CD14-positive monocyte (primary cell): ENCODE data around the gene KSR2. TPM values are rescaled to one million over a fixed set of nuclear protein-coding genes. Genes with fewer than 3 reads are reported as not detected.

Source experiments
- DNase-seq, 3 donors: peaks; one replicate each; pipeline ENCODE4 v3.0.0-alpha.2; 2011 to 2022
- H2AFZ ChIP-seq: 2 replicates; pipeline ENCODE4 v1.6.0; 2012; ENCODE audit warnings: mild to moderate bottlenecking, low read depth, low read length, inconsistent platforms; ENCODE audit not compliant: insufficient read depth, poor library complexity, severe bottlenecking
- H3K27ac ChIP-seq, 2 donors: 1 replicate in 1 of 2; 2 replicates in 1 of 2; pipeline ENCODE4 v1.5.1; 2012 to 2013; ENCODE audit warnings: low read length in 2 of 2, control low read depth in 1 of 2, inconsistent platforms in 1 of 2, low read depth in 1 of 2, mild to moderate bottlenecking in 1 of 2
- H3K27me3 ChIP-seq, 2 donors: one replicate each; pipeline versions ENCODE4 v1.6.0 to v1.6.1; 2011 to 2013; ENCODE audit warnings: low read length in 2 of 2; ENCODE audit not compliant: control insufficient read depth in 2 of 2, insufficient read depth in 2 of 2
- H3K36me3 ChIP-seq, 2 donors: replicated peaks in 1 of 2; 1 replicate in 1 of 2; 2 replicates in 1 of 2; pipeline versions ENCODE4 v1.5.1 to v1.6.1; 2012 to 2013; ENCODE audit warnings: low read length in 2 of 2, control low read depth in 1 of 2, inconsistent platforms in 1 of 2, mild to moderate bottlenecking in 1 of 2; ENCODE audit not compliant: insufficient read depth in 2 of 2, control insufficient read depth in 1 of 2
- H3K4me1 ChIP-seq, 2 donors: 1 replicate in 1 of 2; 2 replicates in 1 of 2; pipeline versions ENCODE4 v1.5.1 to v1.6.1; 2012 to 2013; ENCODE audit warnings: low read length in 2 of 2, control low read depth in 1 of 2, inconsistent platforms in 1 of 2, mild to moderate bottlenecking in 1 of 2, moderate library complexity in 1 of 2; ENCODE audit not compliant: insufficient read depth in 2 of 2, control insufficient read depth in 1 of 2
- H3K4me2 ChIP-seq: replicated peaks from 2 replicates; pipeline ENCODE3; 2012; ENCODE audit warnings: low read length, moderate library complexity, mild to moderate bottlenecking; ENCODE audit not compliant: poor library complexity, severe bottlenecking; ENCODE audit errors: extremely low read depth
- H3K4me3 ChIP-seq, 3 experiments: fragments of 200-600 bp in 1 of 3; sonication (generic) in 1 of 3; replicated peaks in 1 of 3; 1 replicate in 2 of 3; 2 replicates in 1 of 3; pipeline ENCODE4 v1.5.1; 2011 to 2013; ENCODE audit warnings: low read length in 3 of 3, mild to moderate bottlenecking in 3 of 3, control low read depth in 2 of 3, low read depth in 2 of 3, inconsistent platforms in 1 of 3, moderate library complexity in 1 of 3
- H3K79me2 ChIP-seq: 2 replicates; pipeline ENCODE4 v1.6.0; 2012; ENCODE audit warnings: mild to moderate bottlenecking, control low read depth, inconsistent platforms, low read length, moderate library complexity; ENCODE audit not compliant: insufficient read depth
- H3K9ac ChIP-seq: 2 replicates; pipeline ENCODE4 v1.6.0; 2017; ENCODE audit warnings: low read length, mild to moderate bottlenecking; ENCODE audit not compliant: insufficient read depth, poor library complexity, severe bottlenecking
- H3K9me3 ChIP-seq, 2 donors: replicated peaks in 1 of 2; 1 replicate in 1 of 2; 2 replicates in 1 of 2; pipeline versions ENCODE4 v1.5.1 to v1.6.1; 2012 to 2013; ENCODE audit warnings: low read length in 2 of 2, control low read depth in 1 of 2; ENCODE audit not compliant: control insufficient read depth in 1 of 2, insufficient read depth in 1 of 2
- H4K20me1 ChIP-seq: 2 replicates; pipeline ENCODE4 v1.6.0; 2012; ENCODE audit warnings: mild to moderate bottlenecking, low read length, control low read depth, moderate library complexity; ENCODE audit not compliant: insufficient read depth
- H3K27ac Mint-ChIP-seq, 7 donors: one replicate each; pipeline ENCODE4 v1.8.0; 2020; ENCODE audit warnings: mild to moderate bottlenecking in 7 of 7, mixed read lengths in 7 of 7, moderate library complexity in 6 of 7, inconsistent platforms in 2 of 7
- H3K27me3 Mint-ChIP-seq, 3 donors: one replicate each; pipeline ENCODE4 v1.8.0; 2021 to 2022; ENCODE audit warnings: low read depth in 3 of 3, mild to moderate bottlenecking in 3 of 3, mixed read lengths in 3 of 3, moderate library complexity in 3 of 3, inconsistent platforms in 1 of 3
- H3K36me3 Mint-ChIP-seq, 2 donors: one replicate each; pipeline ENCODE4 v1.8.0; 2020; ENCODE audit warnings: mixed read lengths in 2 of 2, inconsistent platforms in 1 of 2, mild to moderate bottlenecking in 1 of 2
- H3K4me1 Mint-ChIP-seq: one replicate; pipeline ENCODE4 v1.8.0; 2020; ENCODE audit warnings: mild to moderate bottlenecking, mixed read lengths
- H3K4me3 Mint-ChIP-seq, 2 donors: one replicate each; pipeline ENCODE4 v1.8.0; 2020; ENCODE audit warnings: mild to moderate bottlenecking in 2 of 2, mixed read lengths in 2 of 2, moderate library complexity in 1 of 2
- H3K9me3 Mint-ChIP-seq, 7 donors: one replicate each; pipeline ENCODE4 v1.8.0; 2020 to 2022; ENCODE audit warnings: mixed read lengths in 7 of 7, mild to moderate bottlenecking in 6 of 7, moderate library complexity in 6 of 7, inconsistent platforms in 2 of 7
- WGBS: methylation state at CpG from one replicate; pipeline ENCODE4 v1.1.5; 2013; ENCODE audit warnings: missing lambda C conversion rate; ENCODE audit not compliant: insufficient coverage; 5-methylcytosine and 5-hydroxymethylcytosine counted together
- intact Hi-C, 2 donors: fragments of 100-400 bp; cut with micrococcal nuclease; formaldehyde crosslinking; loops; one replicate each; pipeline versions ENCODE4 v1.15.0 to v1.15.1; 2023
- polyA plus RNA-seq, 3 donors: library from polyadenylated mRNA; depleted of rRNA in 1 of 3; unstranded in 2 of 3; stranded (reverse) in 1 of 3; fragments of 300-500 nt in 2 of 3; fragments of >200 nt in 1 of 3; fragmentation: Illumina TruSeq in 2 of 3; gene quantifications; 1 replicate in 2 of 3; 2 replicates in 1 of 3; pipeline ENCODE4 v1.2.3, GENCODE V29; 2012 to 2021
- TF ChIP-seq, protein P1 (sequence below): fragments of 200-600 bp; IDR thresholded peaks from one replicate; pipeline ENCODE4 v1.8.0; 2022; ENCODE audit warnings: antibody characterized with exemption, mild to moderate bottlenecking

The KSR2 gene
- polyA plus RNA-seq, 3 donors: not detected

- Histone ChIP-seq H3K9me3 (peaks cover 0 to 6% of the 10 kb centered on the region in 2 donors), H3K4me1 (no peaks in the 10 kb centered on the region), H2AFZ (no peak overlapping the region), H3K79me2 (no peaks in the 10 kb centered on the region), H3K36me3 (no peaks in the 10 kb centered on the region), H3K27me3 (no peaks in the 10 kb centered on the region), H4K20me1 (no peaks in the 10 kb centered on the region), H3K4me3 (no peak overlapping the region), H3K9ac (no peak overlapping the region), H3K4me2 (no peak overlapping the region), H3K27ac (no peak overlapping the region)
- Mint-ChIP-seq H3K27ac (no peak overlapping the region), H3K27me3 (peaks cover 4 to 11% (median 5%) of the 10 kb centered on the region in 3 donors), H3K36me3 (no peaks in the 10 kb centered on the region), H3K9me3 (peaks cover 2 to 15% (median 7%) of the 10 kb centered on the region in 7 donors), H3K4me1 (peaks cover 2% of the 10 kb centered on the region), H3K4me3 (no peak overlapping the region)
- WGBS: 100% methylated on average over 3 of the region's 5 CpGs
- no peak for DNase-seq
- TF ChIP-seq, protein P1, sequence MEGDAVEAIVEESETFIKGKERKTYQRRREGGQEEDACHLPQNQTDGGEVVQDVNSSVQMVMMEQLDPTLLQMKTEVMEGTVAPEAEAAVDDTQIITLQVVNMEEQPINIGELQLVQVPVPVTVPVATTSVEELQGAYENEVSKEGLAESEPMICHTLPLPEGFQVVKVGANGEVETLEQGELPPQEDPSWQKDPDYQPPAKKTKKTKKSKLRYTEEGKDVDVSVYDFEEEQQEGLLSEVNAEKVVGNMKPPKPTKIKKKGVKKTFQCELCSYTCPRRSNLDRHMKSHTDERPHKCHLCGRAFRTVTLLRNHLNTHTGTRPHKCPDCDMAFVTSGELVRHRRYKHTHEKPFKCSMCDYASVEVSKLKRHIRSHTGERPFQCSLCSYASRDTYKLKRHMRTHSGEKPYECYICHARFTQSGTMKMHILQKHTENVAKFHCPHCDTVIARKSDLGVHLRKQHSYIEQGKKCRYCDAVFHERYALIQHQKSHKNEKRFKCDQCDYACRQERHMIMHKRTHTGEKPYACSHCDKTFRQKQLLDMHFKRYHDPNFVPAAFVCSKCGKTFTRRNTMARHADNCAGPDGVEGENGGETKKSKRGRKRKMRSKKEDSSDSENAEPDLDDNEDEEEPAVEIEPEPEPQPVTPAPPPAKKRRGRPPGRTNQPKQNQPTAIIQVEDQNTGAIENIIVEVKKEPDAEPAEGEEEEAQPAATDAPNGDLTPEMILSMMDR: no peak
- intact Hi-C loops: no loop called here
These were observed 415.8 kb downstream of the KSR2 start for GRCh38 chr12:117552971-117553370.

GRCh38 chr12:117551665-117552064 lies 417.1 kb downstream of the KSR2 start:
- TF ChIP-seq, protein P1: no peak
- H3K4me3 Mint-ChIP-seq: no peak overlapping the region
- peaks cover 0 to 6% of the 10 kb centered on the region in 2 donors for H3K9me3 ChIP-seq
- no peak for DNase-seq
- H3K27ac Mint-ChIP-seq: no peak overlapping the region
- intact Hi-C loops: no loop called here
- H3K4me2 ChIP-seq: no peak overlapping the region
- no peaks in the 10 kb centered on the region for H3K4me1 ChIP-seq
- peaks cover 5 to 10% (median 8%) of the 10 kb centered on the region in 3 donors for H3K27me3 Mint-ChIP-seq
- no peaks in the 10 kb centered on the region for H3K79me2 ChIP-seq
- no peak overlapping the region for H3K27ac ChIP-seq
- H2AFZ ChIP-seq: no peak overlapping the region
- H3K36me3 ChIP-seq: no peaks in the 10 kb centered on the region
- peaks cover 2 to 15% (median 7%) of the 10 kb centered on the region in 7 donors for H3K9me3 Mint-ChIP-seq
- H3K4me1 Mint-ChIP-seq: peaks cover 2% of the 10 kb centered on the region
- no peaks in the 10 kb centered on the region for H4K20me1 ChIP-seq
- no peaks in the 10 kb centered on the region for H3K36me3 Mint-ChIP-seq
- H3K9ac ChIP-seq: no peak overlapping the region
- H3K27me3 ChIP-seq: no peaks in the 10 kb centered on the region
- WGBS: no CpG with 5 or more reads among the region's 4 CpGs
- no peak overlapping the region for H3K4me3 ChIP-seq
